IMR-90 (cell line): ENCODE results near the gene ASH1L. TPM values are rescaled to one million over a fixed set of nuclear protein-coding genes. Genes with fewer than 3 reads are reported as not detected.

Experiments
- ATAC-seq: fragments of 200-7000 bp; cut with Tn5 transposase; 2 replicates; pipeline ENCODE4 v1.9.1; 2020; ENCODE audit warnings: low read depth, mild to moderate bottlenecking, moderate library complexity
- BruUV-seq: library from RNA; stranded (reverse); fragments of 400-500 nt; replicated peaks from 2 replicates; lab custom pipeline; 2021; lab: Mats Ljungman, UMichigan
- CTCF ChIA-PET: fragments of 300-600 bp; formaldehyde crosslinking; extraction: SDS; loops from one replicate; lab custom pipeline; 2021; ENCODE audit warnings: antibody characterized with exemption; lab: Yijun Ruan, JAX
- POLR2A ChIA-PET: fragments of 300-600 bp; sonication (Branson Sonifier 250); formaldehyde crosslinking; loops from one replicate; lab custom pipeline; 2022; ENCODE audit warnings: antibody characterized with exemption; ENCODE audit not compliant: unreplicated experiment; lab: Charles Lee
- DNase-seq: peaks from one replicate; pipeline ENCODE4 v3.0.0; 2013
- H2AFZ ChIP-seq: replicated peaks from 2 replicates; pipeline ENCODE3; 2013; ENCODE audit warnings: low read length, mild to moderate bottlenecking; ENCODE audit not compliant: poor library complexity
- H2AK5ac ChIP-seq: 2 replicates; pipeline ENCODE4 v1.6.1; 2013; ENCODE audit warnings: low read depth, low read length, inconsistent platforms
- H2AK9ac ChIP-seq: replicated peaks from 2 replicates; pipeline ENCODE3; 2013; ENCODE audit warnings: mild to moderate bottlenecking, low read depth, low read length, moderate library complexity; ENCODE audit not compliant: poor library complexity
- H2BK120ac ChIP-seq: 2 replicates; pipeline ENCODE4 v1.6.1; 2013; ENCODE audit warnings: low read depth, low read length, inconsistent platforms
- H2BK15ac ChIP-seq: 3 replicates; pipeline ENCODE4 v1.6.1; 2013; ENCODE audit warnings: low read depth, low read length, inconsistent platforms
- H2BK20ac ChIP-seq: 2 replicates; pipeline ENCODE4 v1.6.1; 2013; ENCODE audit warnings: low read depth, mild to moderate bottlenecking, inconsistent platforms, low read length, moderate library complexity
- H2BK5ac ChIP-seq: 2 replicates; pipeline ENCODE4 v1.6.1; 2013; ENCODE audit warnings: mild to moderate bottlenecking, low read depth, low read length, inconsistent platforms; ENCODE audit not compliant: poor library complexity, severe bottlenecking
- H3K14ac ChIP-seq: replicated peaks from 2 replicates; pipeline ENCODE4 v1.6.1; 2013; ENCODE audit warnings: low read depth, low read length, inconsistent platforms
- H3K18ac ChIP-seq: 2 replicates; pipeline ENCODE4 v1.6.1; 2013; ENCODE audit warnings: low read depth, low read length, control low read depth
- H3K23ac ChIP-seq: 2 replicates; pipeline ENCODE4 v1.6.1; 2013; ENCODE audit warnings: low read depth, low read length, inconsistent platforms
- H3K27ac ChIP-seq: 2 replicates; pipeline ENCODE4 v1.5.1; 2013; ENCODE audit warnings: mild to moderate bottlenecking, control low read depth, low read length; ENCODE audit not compliant: insufficient read depth
- H3K27me3 ChIP-seq: 2 replicates; pipeline ENCODE4 v1.6.1; 2013; ENCODE audit warnings: low read length; ENCODE audit not compliant: control insufficient read depth, insufficient read depth
- H3K36me3 ChIP-seq: 2 replicates; pipeline ENCODE4 v1.6.1; 2013; ENCODE audit warnings: low read length, mixed read lengths; ENCODE audit not compliant: control insufficient read depth, insufficient read depth
- H3K4ac ChIP-seq: 2 replicates; pipeline ENCODE4 v1.6.1; 2013; ENCODE audit warnings: low read depth, low read length, inconsistent platforms
- H3K4me1 ChIP-seq: 2 replicates; pipeline ENCODE4 v1.6.1; 2013; ENCODE audit warnings: low read length, mixed read lengths; ENCODE audit not compliant: control insufficient read depth, insufficient read depth
- H3K4me2 ChIP-seq: 2 replicates; pipeline ENCODE4 v1.6.1; 2013; ENCODE audit warnings: low read depth, mild to moderate bottlenecking, control low read depth, low read length, moderate library complexity
- H3K4me3 ChIP-seq: 2 replicates; pipeline ENCODE4 v1.5.1; 2013; ENCODE audit warnings: low read depth, mild to moderate bottlenecking, control low read depth, low read length, moderate library complexity; ENCODE audit not compliant: insufficient read depth
- H3K56ac ChIP-seq: 2 replicates; pipeline ENCODE4 v1.6.1; 2013; ENCODE audit warnings: low read length, inconsistent platforms; ENCODE audit not compliant: insufficient read depth; ENCODE audit errors: extremely low read depth
- H3K79me1 ChIP-seq, 2 experiments: 2 replicates each; pipeline ENCODE4 v1.6.1; 2013; ENCODE audit warnings: low read length in 2 of 2, inconsistent platforms in 1 of 2, low read depth in 1 of 2
- H3K9ac ChIP-seq: 2 replicates; pipeline ENCODE4 v1.6.1; 2013; ENCODE audit warnings: low read depth, low read length, control low read depth
- H3K9me1 ChIP-seq: 2 replicates; pipeline ENCODE4 v1.6.1; 2013; ENCODE audit warnings: low read length, inconsistent platforms; ENCODE audit not compliant: insufficient read depth
- H3K9me3 ChIP-seq: 2 replicates; pipeline ENCODE4 v1.6.1; 2013; ENCODE audit warnings: low read length; ENCODE audit not compliant: control insufficient read depth, insufficient read depth
- H4K20me1 ChIP-seq: 2 replicates; pipeline ENCODE4 v1.6.1; 2013; ENCODE audit warnings: low read length, inconsistent platforms; ENCODE audit not compliant: insufficient read depth
- H4K5ac ChIP-seq: 2 replicates; pipeline ENCODE4 v1.6.1; 2013; ENCODE audit warnings: mild to moderate bottlenecking, low read depth, low read length, control low read depth
- H4K8ac ChIP-seq, 2 experiments: 2 replicates each; pipeline ENCODE4 v1.6.1; 2013; ENCODE audit warnings: low read depth in 2 of 2, low read length in 2 of 2, control low read depth in 1 of 2, inconsistent platforms in 1 of 2
- H4K91ac ChIP-seq: 2 replicates; pipeline ENCODE4 v1.6.1; 2013; ENCODE audit warnings: low read depth, low read length, inconsistent platforms; ENCODE audit not compliant: insufficient read depth
- BHLHE40 ChIP-seq: fragments of 150-350 bp; IDR thresholded peaks from 2 replicates; pipeline ENCODE4 v1.6.1; 2016; ENCODE audit warnings: mild to moderate bottlenecking, low read depth, low read length
- CEBPB ChIP-seq: IDR thresholded peaks from 2 replicates; pipeline ENCODE4 v1.6.1; 2012; ENCODE audit warnings: low read depth, low read length, improper control_type of control experiment
- CHD1 ChIP-seq: IDR thresholded peaks from 2 replicates; pipeline ENCODE4 v1.6.1; 2012; ENCODE audit warnings: low read depth, low read length, improper control_type of control experiment
- FOS ChIP-seq: fragments of 150-350 bp; IDR thresholded peaks from 2 replicates; pipeline ENCODE4 v1.6.1; 2016; ENCODE audit warnings: low read depth, low read length
- MAZ ChIP-seq: IDR thresholded peaks from 2 replicates; pipeline ENCODE4 v1.6.1; 2012; ENCODE audit warnings: low read depth, mild to moderate bottlenecking, low read length, improper control_type of control experiment, moderate library complexity, borderline replicate concordance
- MXI1 ChIP-seq: IDR thresholded peaks from 2 replicates; pipeline ENCODE4 v1.6.1; 2012; ENCODE audit warnings: low read depth, mild to moderate bottlenecking, low read length, moderate library complexity, borderline replicate concordance
- POLR2A ChIP-seq: IDR thresholded peaks from 2 replicates; pipeline ENCODE4 v1.6.1; 2012; ENCODE audit warnings: mild to moderate bottlenecking, low read depth, low read length
- RAD21 ChIP-seq: IDR thresholded peaks from 2 replicates; pipeline ENCODE4 v1.6.1; 2012; ENCODE audit warnings: low read length, improper control_type of control experiment
- RCOR1 ChIP-seq: IDR thresholded peaks from 2 replicates; pipeline ENCODE4 v1.6.1; 2012; ENCODE audit warnings: mild to moderate bottlenecking, low read length, improper control_type of control experiment; ENCODE audit not compliant: insufficient replicate concordance
- SMC3 ChIP-seq: fragments of 150-350 bp; IDR thresholded peaks from 2 replicates; pipeline ENCODE4 v1.6.1; 2016; ENCODE audit warnings: low read depth, mild to moderate bottlenecking, antibody characterized with exemption, low read length, moderate library complexity
- WGBS, 2 experiments: methylation state at CpG; one replicate each; pipeline versions ENCODE4 v1.1.5 to v1.1.7; 2013; ENCODE audit warnings: missing lambda C conversion rate in 2 of 2; ENCODE audit not compliant: insufficient read length in 1 of 2; ENCODE audit errors: extremely low coverage in 2 of 2; 5-methylcytosine and 5-hydroxymethylcytosine counted together
- dilution Hi-C: fragments of 300-500 bp; cut with HindIII; formaldehyde crosslinking; loops from one replicate; pipeline ENCODE4 v1.14.3; 2018; ENCODE audit warnings: low sequenced_read_pairs; ENCODE audit not compliant: unreplicated experiment
- in situ Hi-C: fragments of 300-500 bp; cut with MboI; formaldehyde crosslinking; loops from 3 replicates; pipeline ENCODE4 v1.14.3; 2019; ENCODE audit warnings: low sequenced_read_pairs, inconsistent platforms, mixed read lengths
- intact Hi-C: fragments of 100-400 bp; cut with micrococcal nuclease; formaldehyde crosslinking; loops from 2 replicates; pipeline ENCODE4 v1.10.0; 2022
- polyA plus RNA-seq, 3 experiments: library from polyadenylated mRNA; depleted of rRNA; stranded (reverse); fragments of >200 nt; gene quantifications; 2 replicates each; pipeline ENCODE4 v1.2.3, GENCODE V29; 2012; ENCODE audit warnings: low replicate concordance in 1 of 3
- total RNA-seq: library from RNA; depleted of rRNA; stranded (reverse); fragments of >200 nt; gene quantifications from 2 replicates; pipeline ENCODE4 v1.2.3, GENCODE V29; 2012
- TF ChIP-seq, protein P1 (sequence below): conservative IDR thresholded peaks from 2 replicates; pipeline ENCODE4 v1.5.1; 2012; ENCODE audit warnings: mild to moderate bottlenecking, low read depth, low read length, improper control_type of control experiment
- TF ChIP-seq, protein P2 (sequence below): fragments of 150-350 bp; IDR thresholded peaks from 2 replicates; pipeline ENCODE4 v1.6.1; 2016; ENCODE audit warnings: low read depth, mild to moderate bottlenecking, low read length, moderate library complexity, borderline replicate concordance
- TF ChIP-seq, protein P3 (sequence below): fragments of 150-350 bp; IDR thresholded peaks from 2 replicates; pipeline ENCODE4 v1.6.1; 2017; ENCODE audit warnings: mild to moderate bottlenecking, antibody characterized with exemption, low read length, low read depth

ASH1L gene
- total and polyA plus RNA-seq, 2 of the 4 experiments (the other 2 are of a cell fraction) = 13.7 to 18.5 TPM

DNA sequence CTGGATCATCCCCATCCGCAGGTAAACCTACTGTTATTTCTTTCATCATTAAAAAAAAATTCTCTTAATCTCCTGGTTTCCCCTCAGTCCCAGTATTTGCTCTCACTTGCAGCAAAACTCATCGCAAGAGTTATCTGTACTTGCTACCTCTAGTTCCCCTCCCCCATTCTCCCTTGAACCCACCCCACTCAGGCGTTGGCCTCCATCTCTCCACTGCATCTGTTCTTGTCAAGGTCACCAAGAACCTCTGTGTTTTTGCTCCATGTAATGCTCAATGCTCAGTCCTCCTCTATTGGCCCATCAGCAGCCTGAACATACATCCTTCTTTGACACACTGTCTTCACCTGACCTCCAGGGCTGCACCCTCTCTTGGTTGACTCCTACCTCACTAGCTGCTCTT, 265.9 kb downstream of the ASH1L start:
- H3K4ac ChIP-seq = no peak overlapping the region
- DNase-seq (no peak), ATAC-seq (no peak)
- no peak overlapping the region for H2AK9ac ChIP-seq
- no peak overlapping the region for H2AFZ ChIP-seq
- no peak overlapping the region for H3K4me2 ChIP-seq
- H2BK15ac ChIP-seq = no peak overlapping the region
- no peaks in the 10 kb centered on the region for H4K20me1 ChIP-seq
- TF ChIP-seq SMC3 = no peak
- TF ChIP-seq BHLHE40 = no peak
- no peak for TF ChIP-seq CEBPB
- TF ChIP-seq, protein P1, sequence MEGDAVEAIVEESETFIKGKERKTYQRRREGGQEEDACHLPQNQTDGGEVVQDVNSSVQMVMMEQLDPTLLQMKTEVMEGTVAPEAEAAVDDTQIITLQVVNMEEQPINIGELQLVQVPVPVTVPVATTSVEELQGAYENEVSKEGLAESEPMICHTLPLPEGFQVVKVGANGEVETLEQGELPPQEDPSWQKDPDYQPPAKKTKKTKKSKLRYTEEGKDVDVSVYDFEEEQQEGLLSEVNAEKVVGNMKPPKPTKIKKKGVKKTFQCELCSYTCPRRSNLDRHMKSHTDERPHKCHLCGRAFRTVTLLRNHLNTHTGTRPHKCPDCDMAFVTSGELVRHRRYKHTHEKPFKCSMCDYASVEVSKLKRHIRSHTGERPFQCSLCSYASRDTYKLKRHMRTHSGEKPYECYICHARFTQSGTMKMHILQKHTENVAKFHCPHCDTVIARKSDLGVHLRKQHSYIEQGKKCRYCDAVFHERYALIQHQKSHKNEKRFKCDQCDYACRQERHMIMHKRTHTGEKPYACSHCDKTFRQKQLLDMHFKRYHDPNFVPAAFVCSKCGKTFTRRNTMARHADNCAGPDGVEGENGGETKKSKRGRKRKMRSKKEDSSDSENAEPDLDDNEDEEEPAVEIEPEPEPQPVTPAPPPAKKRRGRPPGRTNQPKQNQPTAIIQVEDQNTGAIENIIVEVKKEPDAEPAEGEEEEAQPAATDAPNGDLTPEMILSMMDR = no peak
- no peak for TF ChIP-seq RAD21
- no peak for TF ChIP-seq CHD1
- TF ChIP-seq POLR2A = no peak
- no peak for TF ChIP-seq MAZ
- TF ChIP-seq, protein P2, sequence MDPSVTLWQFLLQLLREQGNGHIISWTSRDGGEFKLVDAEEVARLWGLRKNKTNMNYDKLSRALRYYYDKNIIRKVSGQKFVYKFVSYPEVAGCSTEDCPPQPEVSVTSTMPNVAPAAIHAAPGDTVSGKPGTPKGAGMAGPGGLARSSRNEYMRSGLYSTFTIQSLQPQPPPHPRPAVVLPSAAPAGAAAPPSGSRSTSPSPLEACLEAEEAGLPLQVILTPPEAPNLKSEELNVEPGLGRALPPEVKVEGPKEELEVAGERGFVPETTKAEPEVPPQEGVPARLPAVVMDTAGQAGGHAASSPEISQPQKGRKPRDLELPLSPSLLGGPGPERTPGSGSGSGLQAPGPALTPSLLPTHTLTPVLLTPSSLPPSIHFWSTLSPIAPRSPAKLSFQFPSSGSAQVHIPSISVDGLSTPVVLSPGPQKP = no peak
- TF ChIP-seq FOS = no peak
- no peak for TF ChIP-seq RCOR1
- TF ChIP-seq MXI1 = no peak
- TF ChIP-seq, protein P3, sequence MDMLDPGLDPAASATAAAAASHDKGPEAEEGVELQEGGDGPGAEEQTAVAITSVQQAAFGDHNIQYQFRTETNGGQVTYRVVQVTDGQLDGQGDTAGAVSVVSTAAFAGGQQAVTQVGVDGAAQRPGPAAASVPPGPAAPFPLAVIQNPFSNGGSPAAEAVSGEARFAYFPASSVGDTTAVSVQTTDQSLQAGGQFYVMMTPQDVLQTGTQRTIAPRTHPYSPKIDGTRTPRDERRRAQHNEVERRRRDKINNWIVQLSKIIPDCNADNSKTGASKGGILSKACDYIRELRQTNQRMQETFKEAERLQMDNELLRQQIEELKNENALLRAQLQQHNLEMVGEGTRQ = no peak
- H3K9me1 ChIP-seq = no peaks in the 10 kb centered on the region
- BruUV-seq = no TSS peak
- H3K4me1 ChIP-seq = no peaks in the 10 kb centered on the region
- in situ Hi-C loops = no loop called here
- no peak overlapping the region for H3K23ac ChIP-seq
- H4K8ac ChIP-seq = no peak overlapping the region
- WGBS, 2 experiments = 100% methylated on average over 1 of the region's 3 CpGs; no CpG with 5 or more reads in 1 of the 2 experiments
- H3K9me3 ChIP-seq = peaks cover 2% of the 10 kb centered on the region; the same call in 1 of the 2 replicates
- no peak overlapping the region for H2BK5ac ChIP-seq
- no peak overlapping the region for H2AK5ac ChIP-seq
- no peak overlapping the region for H2BK20ac ChIP-seq
- H3K27ac ChIP-seq = no peak overlapping the region
- dilution Hi-C loops = no loop called here
- no peak overlapping the region for H3K18ac ChIP-seq
- no peak overlapping the region for H3K14ac ChIP-seq
- intact Hi-C loops = no loop called here
- H4K91ac ChIP-seq = no peak overlapping the region
- no peak overlapping the region for H4K5ac ChIP-seq
- CTCF ChIA-PET = no interaction called here
- no peak overlapping the region for H3K9ac ChIP-seq
- H3K56ac ChIP-seq = no peak overlapping the region
- H3K27me3 ChIP-seq = peaks cover 56% of the 10 kb centered on the region
- no peak overlapping the region for H3K4me3 ChIP-seq
- no peak overlapping the region for H2BK120ac ChIP-seq
- H3K79me1 ChIP-seq = no peaks in the 10 kb centered on the region
- POLR2A ChIA-PET = no interaction called here
- H3K36me3 ChIP-seq = no peaks in the 10 kb centered on the region
